Spleen (tissue), 7 donors: ENCODE data around the gene NEDD4.
"Not testable (repeated sequence)": the region's sequence is repeated elsewhere in the genome, so short reads cannot be mapped to it uniquely, and the experiment has no call there.

Experiments
- POLR2A ChIP-seq, 3 donors: fragments of 450-650 bp; IDR thresholded peaks; one replicate each; pipeline ENCODE4 v1.5.1; 2017; ENCODE audit warnings: antibody characterized with exemption in 3 of 3, mild to moderate bottlenecking in 1 of 3
- POLR2AphosphoS5 ChIP-seq, 3 donors: sonication (generic); formaldehyde crosslinking; IDR thresholded peaks; one replicate each; pipeline ENCODE4 v1.5.1; 2017; ENCODE audit warnings: antibody characterized with exemption in 3 of 3
- TF ChIP-seq, protein P1 (sequence below), 11 experiments: fragments of 200-600 bp in 7 of 11; fragments of 450-650 bp in 4 of 11; sonication (generic) in 4 of 11; IDR thresholded peaks in 8 of 11; conservative IDR thresholded peaks in 3 of 11; 1 replicate in 7 of 11; 2 replicates in 4 of 11; pipeline versions ENCODE4 v1.4.0 to v1.8.0; 2016 to 2021; ENCODE audit warnings: antibody characterized with exemption in 11 of 11, inconsistent platforms in 4 of 11, mild to moderate bottlenecking in 1 of 11
- donor health status: DM: no; HTN: no; CAD: no; lungs with moderate emphysema.
- donor health status: DM: no; HTN: no; CAD: no.
- donor health status: DM: no; HTN: no; CAD: no.

DNA sequence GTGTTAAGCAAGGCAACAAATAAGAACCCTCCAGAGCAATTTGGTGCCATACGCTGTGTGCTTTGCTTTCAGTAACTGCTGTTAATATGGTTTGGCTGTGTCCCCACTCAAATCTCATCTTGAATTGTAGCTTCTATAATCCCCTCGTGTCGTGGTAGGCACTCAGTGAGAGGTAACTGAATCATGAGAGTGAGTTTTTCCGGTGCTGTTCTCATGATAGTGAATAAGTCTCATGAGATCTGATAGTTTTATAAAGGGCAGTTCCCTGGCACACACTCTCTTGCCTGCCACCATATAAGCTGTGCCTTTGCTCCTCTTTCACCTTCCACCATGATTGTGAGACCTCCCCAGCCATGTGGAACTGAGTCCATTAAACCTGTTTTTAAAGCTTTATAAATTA, 125.1 kb downstream of the NEDD4 start:
- TF ChIP-seq, protein P1, sequence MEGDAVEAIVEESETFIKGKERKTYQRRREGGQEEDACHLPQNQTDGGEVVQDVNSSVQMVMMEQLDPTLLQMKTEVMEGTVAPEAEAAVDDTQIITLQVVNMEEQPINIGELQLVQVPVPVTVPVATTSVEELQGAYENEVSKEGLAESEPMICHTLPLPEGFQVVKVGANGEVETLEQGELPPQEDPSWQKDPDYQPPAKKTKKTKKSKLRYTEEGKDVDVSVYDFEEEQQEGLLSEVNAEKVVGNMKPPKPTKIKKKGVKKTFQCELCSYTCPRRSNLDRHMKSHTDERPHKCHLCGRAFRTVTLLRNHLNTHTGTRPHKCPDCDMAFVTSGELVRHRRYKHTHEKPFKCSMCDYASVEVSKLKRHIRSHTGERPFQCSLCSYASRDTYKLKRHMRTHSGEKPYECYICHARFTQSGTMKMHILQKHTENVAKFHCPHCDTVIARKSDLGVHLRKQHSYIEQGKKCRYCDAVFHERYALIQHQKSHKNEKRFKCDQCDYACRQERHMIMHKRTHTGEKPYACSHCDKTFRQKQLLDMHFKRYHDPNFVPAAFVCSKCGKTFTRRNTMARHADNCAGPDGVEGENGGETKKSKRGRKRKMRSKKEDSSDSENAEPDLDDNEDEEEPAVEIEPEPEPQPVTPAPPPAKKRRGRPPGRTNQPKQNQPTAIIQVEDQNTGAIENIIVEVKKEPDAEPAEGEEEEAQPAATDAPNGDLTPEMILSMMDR (IDR thresholded peaks at IDR 0.05 in 8 of 11, conservative IDR thresholded peaks at IDR 0.05 in 3 of 11): not testable (repeated sequence)
- not testable (repeated sequence) for TF ChIP-seq POLR2A, POLR2AphosphoS5 (IDR thresholded peaks at IDR 0.05)
